A375 (cell line): ENCODE results near the gene TMEM139. TPM values are rescaled to one million over a fixed set of nuclear protein-coding genes. Genes with fewer than 3 reads are reported as not detected.

ENCODE experiments used
- small RNA-seq: library from RNA; depleted of rRNA; stranded (forward); fragments of <200 nt; gene quantifications from one replicate; pipeline ENCODE3, GENCODE V24; 2014
- total RNA-seq: library from RNA; depleted of rRNA; stranded (reverse); fragments of >200 nt; shearing (Covaris generic); gene quantifications from 2 replicates; pipeline ENCODE4 v1.2.3, GENCODE V29; 2014; rRNA removed

The TMEM139 gene
- 1.2 and 3.2 TPM in 2 replicates for total RNA-seq

GRCh38 chr7:143284591-143285469 lies at the start of gene TMEM139:
Gene TMEM139, plus strand, starts transcription at chr7:143284958. Its CDS starts 1,000 bp downstream, at chr7:143285958.

GRCh38 chr7:143263266-143264195 lies 21.2 kb upstream of the TMEM139 start, which contains the start of gene GSTK1:
Gene GSTK1, plus strand, starts transcription at chr7:143263441. Its CDS starts 73 bp downstream, at chr7:143263514.

GRCh38 chr7:143287935-143288826 lies 3.4 kb downstream of the TMEM139 start, which contains the start of gene CASP2:
Gene CASP2, plus strand, starts transcription at chr7:143288351. Its CDS starts 105 bp downstream, at chr7:143288456.

GRCh38 chr7:143315776-143316175 lies 31.0 kb downstream of the TMEM139 start, which contains the start of gene CLCN1:
Gene CLCN1, plus strand, starts transcription at chr7:143316111. Its CDS starts 102 bp downstream, at chr7:143316213.

Small RNA genes within 50 kb of the gene (small RNA-seq; reads per million reads assigned to genes)
- gene RN7SL481P (not detected), gene RN7SL535P (not detected)

Other genes with a start within 250 kb of the TMEM139 start
- gene OR6V1, start 232.6 kb upstream of the TMEM139 start, total RNA-seq, result not detected in 2 replicates
- not detected in 2 replicates for gene PIP, start 152.9 kb upstream of the TMEM139 start, total RNA-seq
- gene TAS2R39, start 101.5 kb upstream of the TMEM139 start, total RNA-seq, result not detected in 2 replicates
- not detected in 2 replicates for gene TAS2R40, start 62.9 kb upstream of the TMEM139 start, total RNA-seq
- 126 and 140 TPM in 2 replicates for gene GSTK1, start 21.5 kb upstream of the TMEM139 start, total RNA-seq
- 19.1 and 25.5 TPM in 2 replicates for gene CASP2, start 3.4 kb downstream of the TMEM139 start, total RNA-seq
- not detected in 2 replicates for gene CLCN1, start 31.2 kb downstream of the TMEM139 start, total RNA-seq
- 1.4 and 2.4 TPM in 2 replicates for gene FAM131B, start 77.8 kb downstream of the TMEM139 start, total RNA-seq
- 54.7 and 69.1 TPM in 2 replicates for gene ZYX, start 96.4 kb downstream of the TMEM139 start, total RNA-seq
- 0.04 and 0.24 TPM in 2 replicates for gene EPHA1, start 123.9 kb downstream of the TMEM139 start, total RNA-seq
- gene TAS2R60, start 158.5 kb downstream of the TMEM139 start, total RNA-seq, result not detected in 2 replicates
- not detected in 2 replicates for gene TAS2R41, start 192.9 kb downstream of the TMEM139 start, total RNA-seq